Ureter (tissue), 1 donor: ENCODE measurements around the gene C13orf46. TPM values are rescaled to one million over a fixed set of nuclear protein-coding genes. Genes with fewer than 3 reads are reported as not detected.
"Not testable (repeated sequence)": the region's sequence is repeated elsewhere in the genome, so short reads cannot be mapped to it uniquely, and the experiment has no call there.

ENCODE experiments used
- DNase-seq: peaks from one replicate; pipeline ENCODE4 v3.0.0-alpha.2; 2020; ENCODE audit warnings: low spot score
- total RNA-seq: library from RNA; stranded (reverse); gene quantifications from one replicate; pipeline ENCODE4 v1.2.4, GENCODE V29; 2023
- donor health status: DM: yes; HTN: yes; CAD: no.

Gene C13orf46
- total RNA-seq, 1 donor from 2014 or later, result 7.5 TPM

DNA sequence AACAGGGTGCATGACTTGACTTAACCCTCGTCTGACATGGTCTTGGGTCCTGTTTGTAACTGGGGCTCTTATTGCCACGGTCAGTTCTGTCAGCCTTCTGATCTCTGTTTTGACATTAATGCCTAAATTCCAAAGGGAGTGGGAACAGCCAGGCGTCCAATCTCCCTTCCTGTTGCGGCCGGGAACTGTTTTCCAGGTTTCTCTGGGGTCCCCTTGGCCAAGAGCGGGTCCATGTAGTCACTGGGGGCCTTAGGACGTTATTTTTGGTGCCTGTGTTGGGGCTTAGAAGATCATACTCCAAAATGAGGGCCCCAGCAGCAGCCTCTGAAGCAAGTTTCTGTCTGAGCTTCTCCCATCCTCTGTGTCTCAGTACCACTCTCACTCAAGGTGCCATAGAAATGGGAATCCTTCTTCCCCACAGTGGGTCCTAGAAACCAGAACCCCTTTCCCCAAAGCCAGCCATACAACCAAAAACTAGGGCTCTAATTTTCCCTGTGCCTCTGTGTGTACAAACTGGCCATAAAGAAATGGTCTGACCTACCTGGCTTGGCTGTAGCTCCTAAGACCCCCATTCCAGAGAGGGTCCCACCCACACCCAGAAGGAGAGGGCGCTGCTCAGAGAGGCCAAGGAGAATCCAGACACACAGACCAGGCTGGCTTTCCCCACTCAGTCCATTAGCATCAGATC, 50.4 kb downstream of the C13orf46 start:
- DNase-seq, result peak; percentile 10

DNA sequence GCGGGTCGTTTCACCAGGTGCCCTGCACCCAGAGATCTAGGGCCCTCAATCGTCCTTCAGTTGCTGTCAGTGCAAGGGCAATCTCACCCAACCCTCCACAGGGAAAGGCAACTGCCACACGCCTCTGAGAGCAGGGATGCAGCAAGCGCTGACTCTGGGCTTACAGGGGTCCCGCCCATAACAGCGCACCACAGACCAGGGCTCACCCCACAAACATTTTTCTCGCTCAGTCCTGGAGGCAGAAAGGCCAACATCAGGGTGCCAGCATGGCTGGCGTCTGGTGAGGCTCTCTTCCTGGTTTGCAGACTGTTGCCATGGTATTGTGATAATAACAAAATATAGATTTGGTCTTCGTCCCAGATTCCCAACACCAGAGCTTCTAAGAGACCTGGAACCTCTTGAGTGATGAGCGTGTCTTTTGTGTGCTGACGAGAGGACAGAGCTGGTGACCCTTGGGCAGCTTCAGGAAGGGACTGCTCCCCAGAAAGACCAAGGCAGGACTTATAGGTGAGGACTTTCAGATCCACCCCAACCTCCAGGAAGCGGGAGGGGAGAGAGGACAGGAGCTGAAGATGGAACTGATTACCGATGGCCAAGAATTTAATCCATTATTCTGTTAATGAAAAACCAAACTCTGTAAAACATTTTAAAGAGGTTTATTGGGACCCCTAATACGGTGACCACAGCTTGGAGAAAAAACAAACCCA, 51.3 kb downstream of the C13orf46 start:
- DNase-seq, result peak; percentile 17

DNA sequence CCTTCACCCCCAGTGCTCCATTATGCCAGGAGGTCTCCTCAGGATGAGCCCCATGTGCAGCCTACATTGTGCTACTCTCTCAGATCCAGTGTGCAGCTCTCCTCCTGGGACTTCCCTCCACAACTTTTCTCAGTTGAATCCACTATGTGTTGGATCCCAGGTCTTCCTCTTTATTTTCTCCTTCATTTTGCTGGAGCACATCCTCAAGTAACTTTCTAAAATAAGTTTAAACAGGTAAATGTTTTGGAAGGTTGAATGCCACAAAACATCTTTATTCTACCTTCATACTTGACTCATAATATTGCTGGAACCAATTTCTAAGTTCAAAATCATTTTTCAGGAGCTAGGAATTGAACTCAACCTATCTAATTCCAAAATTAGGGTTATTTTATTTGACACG, 52.1 kb downstream of the C13orf46 start:
- DNase-seq, result peak; percentile 12

DNA sequence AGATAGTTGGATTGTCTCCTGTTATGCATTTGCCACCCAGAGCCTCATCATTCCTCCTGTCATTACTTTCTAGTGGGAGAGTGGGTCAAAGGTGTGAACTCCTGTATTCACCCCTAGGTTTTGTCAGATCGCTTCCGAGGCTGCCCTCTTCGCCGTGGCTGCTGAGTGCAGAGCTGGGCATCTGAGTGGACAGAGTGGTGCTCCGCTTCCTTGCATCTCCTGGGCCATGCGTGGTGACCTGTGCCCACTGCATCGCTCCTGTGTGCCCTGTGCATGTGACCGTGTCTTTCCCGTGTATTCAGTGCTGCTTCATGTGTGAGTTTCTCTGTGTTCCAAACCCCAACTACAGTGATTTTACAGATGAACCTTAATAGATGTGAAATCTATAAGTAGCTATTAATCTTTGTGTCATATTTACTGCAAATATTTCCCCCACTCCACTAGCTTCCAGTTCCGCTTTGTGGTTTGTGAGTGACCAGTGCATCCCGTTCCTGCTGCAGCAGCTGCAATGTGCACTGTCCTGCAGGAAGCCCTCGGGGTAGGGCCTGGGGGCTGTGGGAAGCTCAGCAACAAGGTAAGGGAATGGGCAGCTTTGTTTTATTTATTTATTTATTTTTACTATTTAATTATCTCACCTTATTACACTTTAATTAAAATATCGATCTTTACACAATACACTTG, 53.1 kb downstream of the C13orf46 start:
- peak; percentile 23 for DNase-seq

DNA sequence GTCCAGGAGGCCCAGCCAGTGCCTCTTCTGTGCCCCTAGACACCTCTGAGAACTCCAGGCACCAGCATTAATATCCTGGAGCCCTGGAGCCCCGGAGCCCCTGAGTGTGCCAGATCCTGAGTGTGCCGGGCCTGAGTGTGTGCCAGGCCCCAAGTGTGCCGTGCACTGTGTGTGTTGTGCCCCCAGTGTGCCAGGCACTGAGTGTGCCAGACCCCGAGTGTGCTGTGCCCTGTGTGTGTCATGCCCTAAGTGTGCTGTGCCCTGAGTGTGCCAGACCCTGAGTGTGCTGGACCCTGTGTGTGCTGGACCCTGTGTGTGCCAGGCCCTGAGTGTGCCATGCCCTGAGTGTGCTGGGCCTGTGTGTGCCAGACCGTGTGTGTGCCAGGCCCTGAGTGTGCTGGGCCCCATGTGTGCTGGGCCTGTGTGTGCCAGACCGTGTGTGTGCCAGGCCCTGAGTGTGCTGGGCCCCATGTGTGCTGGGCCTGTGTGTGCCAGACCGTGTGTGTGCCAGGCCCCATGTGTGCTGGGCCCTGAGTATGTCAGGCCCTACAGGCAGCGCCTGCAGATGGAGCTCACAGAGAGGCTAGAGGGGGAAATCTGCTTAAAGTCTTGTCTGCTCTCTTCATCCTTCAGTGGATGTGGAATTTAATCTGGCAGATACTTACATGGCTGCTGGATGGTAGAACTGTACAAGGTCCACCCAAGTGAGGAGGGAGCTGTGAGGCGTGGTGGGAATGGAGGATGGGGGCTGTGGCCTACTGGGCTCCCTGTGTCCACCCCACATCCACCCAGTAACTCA, 53.9 kb downstream of the C13orf46 start:
- peak; percentile 32 for DNase-seq

DNA sequence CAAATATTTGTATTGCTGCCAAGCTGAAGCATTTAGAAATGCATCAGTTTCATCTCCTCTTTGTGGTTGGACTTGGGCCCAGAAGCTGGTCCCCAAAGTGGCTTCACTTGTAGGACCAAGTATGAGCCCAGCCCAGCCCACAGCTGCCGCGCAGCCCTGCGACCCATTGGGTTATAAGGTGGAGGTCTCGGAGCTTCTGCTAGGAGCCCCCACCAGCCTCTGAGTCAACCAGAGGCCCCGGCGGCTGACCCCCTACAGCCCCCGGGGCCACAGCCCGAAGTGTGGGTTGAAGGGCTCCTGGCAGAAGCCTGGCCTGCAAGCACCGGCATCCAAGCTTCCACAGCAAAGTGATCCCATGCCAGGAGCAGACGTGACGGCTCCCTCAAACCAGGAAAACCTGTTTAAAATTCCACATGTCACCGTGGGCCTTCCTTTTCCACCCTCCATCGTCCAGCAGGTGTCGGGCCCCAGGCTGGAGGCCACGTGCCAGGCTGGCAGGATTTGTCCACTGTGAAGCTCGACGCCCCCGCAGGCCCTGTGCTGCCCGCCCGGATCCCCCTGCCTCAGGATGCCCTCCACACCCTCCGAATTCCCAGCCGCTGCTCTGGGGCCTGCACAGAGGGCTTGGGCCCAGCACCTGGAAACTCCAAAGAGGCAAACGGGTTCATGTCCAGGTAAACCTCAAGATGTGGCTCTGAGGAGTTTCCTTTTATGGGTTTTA, 54.7 kb downstream of the C13orf46 start:
- DNase-seq, result peak; percentile 26

DNA sequence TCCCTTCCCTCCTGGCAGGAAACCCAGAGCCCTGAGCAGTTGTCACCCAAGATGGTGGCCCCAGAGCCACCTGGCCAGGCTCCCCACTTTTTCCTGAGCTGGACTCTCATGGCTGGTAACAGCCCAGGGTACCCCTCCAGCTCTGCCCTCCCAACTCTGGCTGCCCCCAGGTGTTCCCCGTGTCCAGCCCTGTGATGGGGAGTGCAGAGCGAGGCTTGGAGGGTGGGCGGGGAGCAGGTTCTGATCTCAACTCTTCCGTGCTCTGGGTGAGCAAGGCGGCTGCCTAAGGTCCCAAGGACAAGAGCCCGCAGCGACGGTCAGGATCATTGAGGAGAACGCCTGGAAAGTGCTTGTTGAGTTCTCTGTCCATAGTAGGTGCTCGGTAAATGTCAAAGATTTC, 55.3 kb downstream of the C13orf46 start:
- DNase-seq, result peak; percentile 38

DNA sequence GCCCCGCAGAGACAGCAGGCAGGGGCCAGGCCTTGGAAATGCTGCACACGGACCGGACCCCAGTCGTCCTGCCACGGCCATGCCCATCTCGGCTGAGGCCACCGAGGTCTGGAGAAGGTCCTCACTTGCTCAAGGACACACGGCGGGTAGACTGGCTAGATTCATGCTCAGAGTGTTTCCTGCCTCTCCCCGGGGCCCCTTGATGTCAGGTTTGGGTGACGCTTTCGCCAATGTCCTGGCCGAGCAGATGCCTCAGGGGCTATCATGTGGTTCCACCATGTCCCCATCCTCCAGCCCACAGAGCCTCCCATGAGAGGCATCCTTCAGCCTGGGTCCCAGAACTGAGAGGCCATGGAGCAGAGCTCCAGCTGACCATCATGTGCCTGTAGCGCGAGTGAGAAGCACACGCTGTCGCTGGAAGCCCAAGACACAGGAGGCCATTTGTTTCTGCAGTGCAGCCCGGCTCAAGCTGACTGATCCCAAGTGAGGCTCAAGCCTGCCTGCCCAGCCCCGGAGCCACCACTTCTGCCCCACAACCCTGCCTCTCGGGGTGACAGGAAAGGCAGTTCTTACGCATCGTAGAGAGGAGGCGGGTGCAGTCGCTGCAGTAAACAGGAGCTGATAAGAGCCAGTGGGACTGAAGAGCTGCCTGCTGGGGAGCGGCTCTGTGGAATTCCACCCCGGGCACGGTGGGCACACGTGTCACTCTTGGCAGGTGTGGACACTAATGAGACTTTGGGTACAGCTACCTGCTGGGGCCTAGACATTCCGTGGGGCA, 56.1 kb downstream of the C13orf46 start:
- peak; percentile 38 for DNase-seq

DNA sequence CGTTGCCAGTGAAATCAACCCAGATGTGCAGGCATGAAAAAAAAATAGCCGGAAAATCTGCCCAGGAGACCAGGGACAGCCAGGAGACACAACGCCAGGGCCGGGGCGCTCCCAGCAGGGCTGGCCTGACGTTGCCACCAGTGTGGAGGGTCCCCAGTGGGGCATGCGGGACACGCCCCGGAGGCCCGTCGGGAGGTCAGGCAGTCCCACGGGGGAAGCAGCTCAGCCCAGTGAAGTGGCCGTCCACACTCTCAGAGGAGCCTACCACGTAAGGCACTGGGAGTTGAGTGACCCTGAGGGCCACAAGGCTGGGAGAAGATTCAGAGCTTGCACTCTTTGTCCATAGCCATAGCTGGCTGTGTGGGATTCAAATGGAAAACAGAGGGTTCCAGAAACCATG, 56.8 kb downstream of the C13orf46 start:
- peak; percentile 37 for DNase-seq

DNA sequence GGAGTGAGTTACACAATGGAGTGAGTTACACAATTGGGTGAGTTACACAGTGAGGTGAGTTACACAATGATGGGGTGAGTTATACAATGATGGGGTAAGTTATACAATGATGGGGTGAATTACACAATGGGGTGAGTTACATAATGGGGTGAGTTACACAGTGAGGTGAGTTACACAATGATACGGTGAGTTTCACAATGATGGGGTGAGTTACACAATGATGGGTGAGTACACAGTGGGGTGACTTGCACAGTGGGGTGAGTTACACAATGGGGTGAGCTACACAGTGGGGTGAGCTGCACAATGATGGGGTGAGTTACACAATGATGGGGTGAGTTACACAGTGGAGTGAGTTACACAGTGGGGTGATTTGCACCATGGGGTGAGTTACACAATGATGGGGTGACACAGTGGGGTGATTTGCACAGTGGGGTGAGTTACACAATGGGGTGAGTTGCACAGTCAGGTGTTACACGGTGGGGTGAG, 57.5 kb downstream of the C13orf46 start:
- no peak for DNase-seq

DNA sequence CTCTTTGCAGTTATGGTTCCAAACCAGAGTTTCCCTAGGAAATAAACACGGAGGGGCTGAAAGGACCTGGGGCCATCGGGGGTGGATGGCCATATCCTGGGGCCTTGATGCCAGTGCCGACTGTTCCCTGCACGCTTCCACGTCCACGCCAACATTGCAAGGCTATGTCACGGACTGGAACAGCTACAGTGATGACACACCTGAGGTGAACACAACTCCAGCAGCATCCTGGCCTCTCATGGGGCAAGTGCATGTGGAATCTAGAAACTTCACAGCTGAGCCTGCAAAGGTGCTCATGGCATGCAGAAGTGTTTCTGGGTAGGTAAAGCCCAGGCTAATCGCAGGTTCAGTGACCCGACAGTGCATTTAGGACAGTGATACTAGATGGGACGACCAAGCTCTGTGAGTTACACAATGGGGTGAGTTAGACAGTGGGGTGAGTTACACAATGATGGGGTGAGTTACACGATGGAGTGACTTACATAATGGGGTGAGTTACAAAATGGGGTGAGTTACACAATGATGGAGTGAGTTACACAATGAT, 58.0 kb downstream of the C13orf46 start:
- DNase-seq, result no peak

DNA sequence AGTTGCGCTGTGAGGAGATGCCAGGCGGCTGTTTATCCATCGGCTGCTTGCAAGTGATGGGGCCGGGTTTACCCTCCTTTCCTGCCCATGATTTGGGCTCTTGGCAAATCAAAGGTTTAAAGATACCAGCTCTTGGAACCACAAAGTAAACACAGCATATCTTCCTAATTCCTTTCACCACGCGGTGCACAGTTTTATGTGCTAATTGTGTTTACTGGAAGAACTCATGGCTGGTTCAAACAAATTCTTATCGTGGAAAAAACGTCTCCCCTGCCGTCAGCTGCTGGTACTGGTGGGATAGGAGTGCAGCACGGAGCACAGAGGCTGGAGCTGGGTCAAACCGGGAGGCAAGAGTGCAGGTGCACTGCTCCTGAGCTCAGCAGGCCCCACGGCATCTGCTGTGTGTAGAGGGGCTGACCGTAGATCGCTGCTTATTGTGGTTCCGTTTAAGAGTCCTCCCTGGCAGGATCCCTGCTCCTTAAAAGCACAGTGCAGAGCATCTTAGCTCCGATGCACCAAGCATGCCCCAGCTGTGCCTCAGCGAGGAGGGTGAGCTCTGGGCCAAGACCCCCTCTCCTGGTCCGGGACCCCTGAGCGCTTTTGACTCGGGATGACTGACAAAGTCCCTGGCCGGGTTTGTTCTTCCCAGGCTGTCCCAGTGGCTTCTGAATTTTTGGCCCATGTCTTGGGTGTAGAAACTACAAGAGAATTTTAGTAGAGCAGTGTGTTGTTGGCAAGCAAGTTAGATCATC, 58.7 kb downstream of the C13orf46 start:
- DNase-seq, result no peak

DNA sequence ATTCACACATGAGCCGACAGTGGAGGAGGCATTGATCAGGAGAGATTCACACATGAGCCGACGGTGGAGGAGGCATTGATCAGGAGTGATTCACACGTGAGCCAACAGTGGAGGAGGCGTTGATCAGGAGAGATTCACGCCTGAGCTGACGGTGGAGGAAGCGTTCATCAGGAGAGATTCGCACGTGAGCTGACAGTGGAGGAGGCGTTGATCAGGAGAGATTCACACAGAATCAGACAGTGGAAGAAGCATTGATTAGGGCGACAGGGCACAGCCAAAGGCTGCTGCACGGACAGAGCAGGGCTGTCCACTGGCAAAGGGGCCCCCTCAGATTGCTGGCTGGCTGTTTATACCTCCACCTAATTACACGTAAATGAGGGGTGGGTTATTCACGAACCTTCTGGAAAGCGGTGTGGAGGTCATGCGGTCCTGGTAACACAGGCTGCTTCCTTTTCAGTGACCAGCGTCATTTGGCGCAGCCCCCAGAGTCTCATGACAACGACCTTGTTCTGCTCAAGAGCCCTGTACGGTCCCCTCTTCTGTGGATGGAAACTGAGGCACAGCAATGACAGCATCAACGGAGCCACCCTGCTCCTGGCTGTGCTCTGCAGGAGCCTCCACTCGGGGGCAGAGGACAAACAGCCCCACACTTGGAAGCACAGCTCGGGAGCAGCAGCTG, 59.4 kb downstream of the C13orf46 start:
- DNase-seq, result no peak

DNA sequence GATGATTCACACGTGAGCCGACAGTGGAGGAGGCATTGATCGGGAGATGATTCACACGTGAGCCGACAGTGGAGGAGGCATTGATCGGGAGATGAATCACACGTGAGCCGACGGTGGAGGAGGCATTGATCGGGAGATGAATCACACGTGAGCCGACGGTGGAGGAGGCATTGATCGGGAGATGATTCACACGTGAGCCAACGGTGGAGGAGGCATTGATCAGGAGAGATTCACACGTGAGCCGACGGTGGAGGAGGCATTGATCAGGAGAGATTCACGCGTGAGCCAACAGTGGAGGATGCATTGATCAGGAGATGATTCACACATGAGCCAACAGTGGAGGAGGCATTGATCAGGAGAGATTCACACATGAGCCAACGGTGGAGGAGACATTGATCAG, 60.0 kb downstream of the C13orf46 start:
- not testable (repeated sequence) for DNase-seq

DNA sequence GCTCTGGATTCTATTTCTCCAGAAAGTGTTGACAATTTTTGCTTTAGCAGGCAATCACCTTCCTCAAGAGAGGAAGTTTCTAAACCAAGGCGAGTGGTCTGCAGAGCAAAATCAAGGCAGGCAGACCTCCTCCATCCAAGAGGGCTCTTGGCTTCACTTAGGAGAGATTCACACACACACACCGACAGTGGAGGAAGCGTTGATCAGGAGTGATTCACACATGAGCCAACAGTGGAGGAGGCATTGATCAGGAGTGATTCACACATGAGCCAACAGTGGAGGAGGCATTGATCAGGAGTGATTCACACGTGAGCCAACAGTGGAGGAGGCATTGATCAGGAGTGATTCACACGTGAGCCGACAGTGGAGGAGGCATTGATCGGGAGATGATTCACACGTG, 60.5 kb downstream of the C13orf46 start:
- not testable (repeated sequence) for DNase-seq

DNA sequence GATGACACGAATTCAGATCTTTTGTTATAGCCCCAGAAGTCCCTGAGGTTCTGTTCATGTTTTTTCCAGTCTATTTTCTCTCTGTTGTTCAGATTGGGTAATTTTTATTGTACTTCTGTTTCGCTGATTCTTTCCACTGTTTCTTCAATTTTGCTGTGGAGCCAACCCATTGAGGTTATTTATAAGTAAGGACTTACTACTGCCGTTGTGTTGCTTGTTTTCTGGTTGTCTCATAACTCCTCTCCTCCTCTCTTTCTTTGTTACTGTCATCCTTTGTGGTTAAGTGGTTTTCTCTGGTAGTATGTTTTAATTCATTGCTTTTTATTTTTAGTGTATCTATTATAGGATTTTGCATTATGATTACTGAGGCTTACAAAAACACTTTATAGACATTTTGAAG, 61.3 kb downstream of the C13orf46 start:
- DNase-seq, result no peak

DNA sequence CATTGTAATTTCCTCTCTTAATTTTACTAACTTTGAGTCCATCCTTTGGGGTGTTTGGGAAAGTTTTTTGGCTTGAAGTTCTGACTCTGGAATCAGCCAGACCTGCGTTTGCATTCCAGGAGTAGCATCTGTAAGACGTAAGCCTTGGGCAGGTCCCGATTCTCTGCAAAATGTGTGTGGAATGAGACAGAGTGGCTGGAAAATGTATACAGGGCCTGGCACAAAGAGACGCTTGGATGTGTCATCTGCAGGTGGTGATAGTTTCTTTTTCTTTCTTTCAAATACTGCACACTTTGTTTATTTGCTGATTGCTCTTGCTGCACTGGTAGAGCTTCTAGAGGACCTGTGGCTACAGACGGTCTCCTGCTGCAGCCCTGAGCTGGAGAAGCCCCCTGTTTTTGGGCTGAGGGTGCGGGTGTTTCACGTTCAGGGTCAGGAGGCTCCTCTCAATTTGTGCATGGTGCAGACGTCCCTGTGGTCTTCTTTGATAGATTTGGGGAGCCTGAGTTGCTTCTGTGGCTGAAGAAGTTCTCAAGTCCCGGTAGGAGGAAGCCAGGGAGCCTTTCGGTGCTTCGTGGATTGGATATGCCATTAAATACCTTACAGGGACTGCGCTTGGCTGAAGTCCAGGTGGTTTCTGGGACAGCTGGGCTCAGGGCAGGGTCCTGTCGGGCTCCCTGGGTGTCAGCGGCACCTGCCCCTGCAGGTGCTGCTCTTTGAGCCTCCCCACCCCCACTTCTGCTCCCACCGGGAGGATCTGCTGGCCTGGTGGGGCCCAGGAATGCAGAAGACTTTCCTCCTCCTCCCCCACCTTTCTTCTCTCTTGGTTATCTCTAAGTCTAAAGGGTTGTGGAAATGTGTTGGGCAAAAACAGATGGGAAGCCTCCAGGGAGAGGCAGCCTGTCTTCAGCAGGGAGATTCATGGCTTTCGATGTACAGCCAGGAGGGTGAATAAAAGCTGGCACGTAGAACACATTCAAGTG, 66.0 kb downstream of the C13orf46 start:
- DNase-seq, result peak; percentile 44

DNA sequence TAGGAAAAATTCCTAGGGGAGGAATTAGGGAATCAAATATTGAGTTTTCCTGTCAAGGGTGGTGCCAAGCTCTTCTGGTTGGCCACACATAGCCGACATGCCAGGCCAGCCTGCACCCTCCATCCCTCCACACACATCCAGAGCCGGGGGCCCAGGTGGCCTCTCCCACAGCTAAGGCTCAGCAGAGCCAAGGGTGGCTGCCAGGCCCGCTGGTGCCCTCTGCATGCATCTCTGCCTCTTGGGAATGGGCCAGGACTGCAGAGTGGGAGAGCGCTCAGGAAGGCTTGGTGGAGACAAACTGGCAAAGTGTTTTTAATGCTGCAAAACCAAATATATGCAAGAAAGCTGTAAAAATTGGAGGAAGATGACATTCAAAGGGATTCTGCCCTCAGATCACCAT, 67.3 kb downstream of the C13orf46 start:
- peak; percentile 41 for DNase-seq
